ENCODE data around the gene SERF2. TPM values are rescaled to one million over a fixed set of nuclear protein-coding genes. Genes with fewer than 3 reads are reported as not detected.
"Not testable (repeated sequence)": the region's sequence is repeated elsewhere in the genome, so short reads cannot be mapped to it uniquely, and the experiment has no call there.

Gene SERF2
- 932 TPM for total RNA-seq
- long read RNA-seq, transcript SERF2-201 (3 exons, 1,537 nt) = major isoform, 144 of 191 reads
- long read RNA-seq, transcript SERF2-212 (4 exons, 2,099 nt) = minor isoform, 10 of 191 reads
- long read RNA-seq, transcript SERF2-216 (2 exons, 1,030 nt) = minor isoform, 7 of 191 reads
- long read RNA-seq, transcript SERF2-207 (2 exons, 582 nt) = minor isoform, 5 of 191 reads
- long read RNA-seq, partial matches to known transcripts = 4 of 191 reads
- long read RNA-seq, other reads (novel, unspliced or antisense) = 15 of 191 reads

DNA sequence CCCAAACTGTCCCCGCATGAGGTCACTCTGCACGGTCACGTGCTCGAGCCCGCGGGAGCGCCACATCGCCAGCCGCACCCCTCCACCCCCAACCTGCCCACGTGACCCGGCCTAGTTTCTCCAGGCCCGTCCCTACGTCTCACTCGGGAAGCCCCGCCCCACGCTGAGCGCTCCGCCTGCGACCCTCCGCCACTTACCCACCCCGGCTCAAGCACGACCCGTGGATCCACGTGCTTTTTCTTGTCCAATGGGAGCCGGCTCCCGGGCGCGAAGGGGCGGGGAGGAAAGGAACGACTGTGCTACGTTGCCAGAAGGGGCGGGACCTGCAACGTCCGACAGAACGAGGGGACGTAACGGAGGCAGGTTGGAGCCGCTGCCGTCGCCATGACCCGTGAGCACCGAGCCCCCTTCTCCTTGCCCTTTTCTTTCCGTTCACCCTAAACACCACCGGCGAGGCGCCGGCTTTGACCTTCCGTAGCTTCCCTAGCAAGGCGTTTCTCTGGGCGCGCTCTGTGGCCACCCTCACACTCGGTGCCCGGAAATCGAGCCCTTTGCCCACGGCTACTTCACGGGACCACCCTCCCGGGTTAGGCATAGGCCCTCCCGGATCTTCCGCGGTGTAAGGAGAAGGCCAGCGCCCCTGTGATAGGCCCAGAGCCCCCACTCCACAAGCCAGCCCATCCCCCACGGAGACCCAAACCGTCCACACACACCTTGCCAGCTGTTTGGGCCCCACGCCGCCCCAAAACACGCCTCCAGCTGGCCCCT is at the start of gene SERF2:
Gene SERF2, plus strand, starts transcription at position 328 of the 768 bp plus-strand sequence. Its CDS starts 57 bp downstream, at position 385.
- peak; percentile 100 for DNase-seq (ENCODE audit: low spot score)

- DNase-seq (ENCODE audit: low spot score) = peak; percentile 98
These were observed 45.7 kb upstream of the SERF2 start, which contains the start of gene PDIA3 for GRCh38 chr15:43746245-43746902. Gene PDIA3, plus strand, starts transcription at chr15:43746438. Its CDS starts 102 bp downstream, at chr15:43746540.

GRCh38 chr15:43746903-43747309 is 45.2 kb upstream of the SERF2 start:
- DNase-seq (ENCODE audit: low spot score) = not testable (repeated sequence)

- no peak for DNase-seq (ENCODE audit: low spot score)
These were observed 43.7 kb upstream of the SERF2 start for GRCh38 chr15:43748376-43748775.

DNA sequence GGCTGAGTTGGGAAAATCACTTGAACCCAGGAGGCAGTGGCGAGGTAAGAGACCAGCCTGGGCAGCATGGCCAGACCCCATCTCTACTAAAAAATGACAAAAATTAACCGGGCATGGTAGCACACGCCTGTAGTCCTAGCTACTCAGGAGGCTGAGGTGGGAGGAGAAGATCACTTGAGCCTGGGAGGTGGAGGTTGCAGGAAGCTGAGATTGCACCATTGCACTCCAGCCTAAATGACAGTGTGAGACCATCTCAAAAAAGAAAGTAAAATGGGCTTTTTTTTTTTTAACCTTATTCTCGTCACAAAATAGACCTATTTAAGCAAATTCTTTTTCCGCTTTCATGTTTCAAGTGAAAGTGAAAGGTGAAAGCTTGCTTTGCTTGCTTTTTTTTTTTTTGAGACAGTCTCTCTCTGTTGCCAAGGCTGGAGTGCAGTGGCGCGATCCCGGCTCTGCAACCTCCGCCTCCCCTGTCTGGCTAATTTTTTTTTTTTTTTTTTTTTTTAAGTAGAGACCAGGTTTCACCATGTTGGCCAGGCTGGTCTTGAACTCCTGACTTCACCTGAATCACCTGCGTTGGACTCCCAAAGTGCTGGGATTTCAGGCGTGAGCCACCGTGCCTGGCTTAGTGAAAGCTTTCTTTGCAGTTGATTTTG is 42.3 kb upstream of the SERF2 start:
- no peak for DNase-seq (ENCODE audit: low spot score)

- no peak for DNase-seq (ENCODE audit: low spot score)
These were observed 40.2 kb upstream of the SERF2 start for GRCh38 chr15:43751885-43752284.

GRCh38 chr15:43762824-43763223 is 29.3 kb upstream of the SERF2 start:
- no peak for DNase-seq (ENCODE audit: low spot score)

DNA sequence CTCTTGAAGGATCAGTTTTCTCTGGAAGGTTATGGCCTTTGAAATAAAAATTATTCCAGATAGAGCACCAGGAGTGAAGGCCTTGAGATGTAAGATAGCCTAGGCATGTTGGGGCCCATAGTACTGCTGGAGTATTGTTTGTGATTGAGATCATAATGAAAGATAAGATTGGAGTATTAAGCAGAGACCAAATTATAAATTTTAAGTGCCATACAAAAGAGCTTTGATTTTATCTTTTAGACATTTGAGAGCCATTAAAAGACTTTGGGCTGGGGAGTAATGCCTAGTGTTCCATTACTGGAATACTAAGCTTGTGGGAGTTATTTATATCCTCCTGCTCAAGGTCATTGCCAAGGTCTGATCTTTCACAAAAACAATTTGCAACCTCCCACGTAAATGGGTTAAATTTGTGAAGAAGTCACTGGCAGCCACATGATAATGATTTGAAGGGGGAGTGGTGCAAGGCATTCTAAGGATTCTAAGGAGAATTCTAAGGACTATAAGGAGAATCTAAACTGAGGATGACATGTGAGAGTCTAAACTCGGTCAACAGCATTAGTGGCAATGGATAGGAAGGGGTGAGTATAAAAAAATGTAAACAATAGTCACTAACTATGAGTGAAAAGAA is 28.2 kb upstream of the SERF2 start:
- DNase-seq (ENCODE audit: low spot score) = no peak

DNA sequence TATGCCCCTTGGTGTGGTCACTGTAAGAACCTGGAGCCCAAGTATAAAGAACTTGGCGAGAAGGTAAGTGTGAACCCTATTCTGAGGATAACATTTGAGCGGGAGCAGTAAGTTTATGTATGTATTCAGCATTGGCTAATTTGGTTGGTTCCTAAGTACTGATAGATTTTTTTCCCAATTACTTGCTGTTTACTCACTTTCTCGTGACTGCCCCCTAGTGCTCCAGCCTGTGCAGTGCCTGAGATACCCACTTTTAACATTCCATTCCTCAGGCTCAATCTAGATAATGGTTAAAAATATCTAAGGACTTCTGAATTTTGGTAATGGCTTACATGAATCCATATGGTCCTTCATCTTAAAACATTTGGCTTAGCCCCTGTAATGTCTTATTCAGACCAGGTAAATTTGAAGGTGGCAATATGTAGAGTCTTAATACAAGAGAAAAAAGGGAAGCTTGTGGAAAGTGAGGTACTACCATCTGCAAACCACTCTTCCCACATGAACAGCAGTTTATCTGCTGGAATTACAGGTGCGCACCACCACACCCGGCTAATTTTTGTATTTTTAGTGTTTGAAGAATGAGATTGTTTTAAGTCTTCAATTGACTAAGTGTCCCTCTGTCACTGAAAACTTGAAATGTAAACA is 22.4 kb upstream of the SERF2 start:
- no peak for DNase-seq (ENCODE audit: low spot score)

GRCh38 chr15:43771816-43772215 is 20.3 kb upstream of the SERF2 start:
- DNase-seq (ENCODE audit: low spot score) = no peak

- no peak for DNase-seq (ENCODE audit: low spot score)
These were observed 19.5 kb upstream of the SERF2 start for GRCh38 chr15:43772624-43773023.

DNA sequence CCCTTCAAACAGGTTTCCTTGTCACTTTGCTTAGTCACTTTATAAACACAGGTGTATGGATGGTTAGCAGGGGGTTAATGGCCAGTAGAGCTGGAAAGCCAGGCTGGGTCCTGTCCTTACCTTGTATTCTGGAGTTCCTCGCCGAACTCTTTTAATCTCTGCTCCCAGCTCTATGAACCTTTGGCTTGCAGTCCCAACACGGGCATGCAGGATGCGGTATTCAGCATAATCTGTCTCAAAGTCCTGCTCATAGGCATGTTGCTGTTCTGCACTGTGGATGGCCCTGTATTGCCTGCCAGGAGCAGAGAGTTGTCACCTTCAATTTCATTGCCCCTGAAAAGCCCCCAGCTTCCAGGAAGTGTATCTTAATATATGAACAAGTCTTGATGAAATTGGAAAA is 18.1 kb upstream of the SERF2 start:
- no peak for DNase-seq (ENCODE audit: low spot score)

DNA sequence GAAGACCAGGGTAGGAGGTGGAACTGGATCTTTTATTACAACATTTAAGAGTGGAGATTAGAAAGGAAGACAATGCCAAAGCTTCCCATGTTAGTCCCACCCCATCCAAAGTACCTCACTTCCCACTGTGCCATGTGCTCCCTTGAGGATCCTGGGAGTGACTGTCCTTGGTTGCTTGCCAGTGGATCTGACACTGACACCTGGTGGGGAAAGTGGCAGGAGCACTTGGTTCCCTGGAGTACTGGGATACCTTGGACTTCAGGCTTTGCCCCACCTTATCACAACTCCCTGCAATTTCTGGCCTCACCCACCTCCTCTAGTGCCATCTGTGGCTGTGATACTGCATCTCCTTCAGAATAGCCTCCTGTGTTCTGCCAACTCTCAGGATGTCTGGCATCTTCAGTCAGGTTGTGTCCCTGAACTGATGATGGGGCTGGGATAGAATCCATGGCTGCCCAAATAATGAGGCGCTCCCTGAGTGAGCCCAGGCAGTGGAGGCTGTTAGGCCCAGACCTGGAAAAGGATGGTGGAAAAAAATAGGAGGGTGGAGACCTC is 16.6 kb upstream of the SERF2 start:
- no peak for DNase-seq (ENCODE audit: low spot score)

GRCh38 chr15:43776101-43776717 is 15.9 kb upstream of the SERF2 start:
- no peak for DNase-seq (ENCODE audit: low spot score)

DNA sequence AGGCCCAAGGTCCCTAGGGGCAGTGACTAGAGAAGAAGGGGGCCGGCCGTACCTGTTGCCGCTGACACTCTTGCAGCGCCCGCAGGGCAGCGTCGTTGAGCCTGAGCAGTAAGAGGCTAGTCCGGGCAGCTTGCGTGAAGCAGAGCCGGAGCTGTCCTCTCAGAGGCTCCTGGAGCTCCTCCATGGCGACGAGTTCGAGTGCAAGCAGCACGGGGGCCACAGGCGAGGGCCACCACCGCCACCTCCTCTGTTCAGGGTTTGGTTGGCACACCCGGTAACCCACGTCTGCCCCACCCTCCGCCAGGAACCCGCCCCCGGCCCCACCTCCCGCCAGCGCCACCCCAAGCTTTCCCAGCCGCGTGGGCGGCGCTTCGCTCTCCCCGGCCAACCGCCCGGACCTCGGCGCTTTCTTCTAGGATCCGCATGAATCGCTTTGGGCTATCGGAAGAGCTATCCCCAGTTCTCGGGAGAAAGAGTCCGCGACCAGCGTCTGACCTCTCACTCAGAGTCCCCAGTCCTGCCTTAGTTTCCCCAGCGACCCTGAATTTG is 15.3 kb upstream of the SERF2 start, which contains the start of gene ELL3:
Gene ELL3, minus strand, starts transcription at position 249 of the 549 bp plus-strand sequence. Its CDS starts 65 bp downstream, at position 184.
- peak; percentile 93 for DNase-seq (ENCODE audit: low spot score)

DNA sequence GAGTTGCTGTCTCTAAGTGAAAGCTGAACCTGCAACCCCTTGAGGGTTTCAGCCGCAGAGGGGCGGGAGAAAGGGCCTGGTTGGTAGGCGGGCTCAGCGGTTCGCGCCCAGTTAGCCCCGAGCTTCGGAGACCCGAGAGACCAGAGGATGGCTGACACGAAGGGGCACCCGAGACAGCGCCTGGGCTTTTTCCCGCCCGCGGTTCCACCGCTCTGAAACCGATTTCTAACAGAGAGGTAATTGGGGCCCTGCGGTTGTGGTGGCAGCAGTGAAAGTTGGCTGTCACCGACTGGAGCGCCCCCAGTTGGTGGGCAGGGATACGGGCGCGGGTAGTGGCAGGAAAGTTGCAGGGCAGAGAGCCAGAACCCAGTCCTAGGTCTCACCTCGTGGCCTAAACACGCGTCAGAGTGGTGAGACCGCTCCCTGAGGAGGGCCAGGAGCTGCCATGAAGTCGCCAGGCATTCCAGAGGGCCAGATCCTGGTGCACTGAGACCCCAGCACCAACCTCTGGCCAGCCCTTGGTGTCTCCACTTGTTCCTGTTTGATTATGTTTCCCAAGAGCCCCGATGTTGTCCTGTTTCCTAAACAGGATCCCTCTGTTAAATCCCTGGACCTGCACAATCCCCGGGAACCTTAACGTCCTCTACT is 14.7 kb upstream of the SERF2 start:
- peak; percentile 94 for DNase-seq (ENCODE audit: low spot score)

DNA sequence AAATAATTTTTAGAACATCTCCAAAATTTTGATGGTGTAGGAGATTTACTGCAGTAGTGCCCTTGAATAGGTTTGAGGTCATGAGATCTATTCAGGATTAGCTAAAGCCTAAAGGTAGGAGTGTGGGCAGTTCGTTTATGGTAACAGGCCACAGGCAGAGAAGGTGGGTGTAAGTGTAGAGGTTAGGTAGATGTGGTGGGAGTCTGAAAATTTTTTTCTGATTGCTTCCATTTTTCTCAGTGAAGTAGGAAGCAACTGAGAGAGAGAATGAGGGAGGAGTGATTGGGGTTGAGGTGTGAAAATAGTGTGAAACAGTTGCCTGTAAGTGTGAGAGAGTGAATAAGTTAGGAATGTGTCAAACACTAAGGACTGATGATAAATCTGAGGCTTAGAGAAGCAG is 13.1 kb upstream of the SERF2 start:
- no peak for DNase-seq (ENCODE audit: low spot score)

- no peak for DNase-seq (ENCODE audit: low spot score)
These were observed 2.7 kb upstream of the SERF2 start for GRCh38 chr15:43789409-43789808.

Data from mesenteric fat pad (tissue), 1 donor.